Nephron progenitor cell (in vitro differentiated cells): Measurements from ENCODE around the gene NDUFS4.
"Not testable (repeated sequence)": the region's sequence is repeated elsewhere in the genome, so short reads cannot be mapped to it uniquely, and the experiment has no call there.

ENCODE experiments used
- DNase-seq: peaks from one replicate; pipeline ENCODE4 v3.0.0; 2021
- H3K27ac Mint-ChIP-seq: 2 replicates; pipeline ENCODE4 v1.8.0; 2021; ENCODE audit warnings: mild to moderate bottlenecking, moderate library complexity, mixed read lengths
- H3K27me3 Mint-ChIP-seq: 2 replicates; pipeline ENCODE4 v1.8.0; 2021; ENCODE audit warnings: mild to moderate bottlenecking, low read depth, mixed read lengths; ENCODE audit not compliant: poor library complexity
- H3K36me3 Mint-ChIP-seq: 2 replicates; pipeline ENCODE4 v1.8.0; 2021; ENCODE audit warnings: low read depth, mixed read lengths
- H3K4me1 Mint-ChIP-seq: 2 replicates; pipeline ENCODE4 v1.8.0; 2021; ENCODE audit warnings: mixed read lengths
- H3K4me3 Mint-ChIP-seq: 2 replicates; pipeline ENCODE4 v1.8.0; 2021; ENCODE audit warnings: mild to moderate bottlenecking, moderate library complexity, mixed read lengths
- H3K9me3 Mint-ChIP-seq: 2 replicates; pipeline ENCODE4 v1.8.0; 2021; ENCODE audit warnings: mild to moderate bottlenecking, moderate library complexity, mixed read lengths
- TF ChIP-seq, protein P1 (sequence below): fragments of 200-600 bp; sonication (generic); IDR thresholded peaks from 2 replicates; pipeline ENCODE4 v1.5.0; 2021; ENCODE audit warnings: antibody characterized with exemption

Gene NDUFS4

DNA sequence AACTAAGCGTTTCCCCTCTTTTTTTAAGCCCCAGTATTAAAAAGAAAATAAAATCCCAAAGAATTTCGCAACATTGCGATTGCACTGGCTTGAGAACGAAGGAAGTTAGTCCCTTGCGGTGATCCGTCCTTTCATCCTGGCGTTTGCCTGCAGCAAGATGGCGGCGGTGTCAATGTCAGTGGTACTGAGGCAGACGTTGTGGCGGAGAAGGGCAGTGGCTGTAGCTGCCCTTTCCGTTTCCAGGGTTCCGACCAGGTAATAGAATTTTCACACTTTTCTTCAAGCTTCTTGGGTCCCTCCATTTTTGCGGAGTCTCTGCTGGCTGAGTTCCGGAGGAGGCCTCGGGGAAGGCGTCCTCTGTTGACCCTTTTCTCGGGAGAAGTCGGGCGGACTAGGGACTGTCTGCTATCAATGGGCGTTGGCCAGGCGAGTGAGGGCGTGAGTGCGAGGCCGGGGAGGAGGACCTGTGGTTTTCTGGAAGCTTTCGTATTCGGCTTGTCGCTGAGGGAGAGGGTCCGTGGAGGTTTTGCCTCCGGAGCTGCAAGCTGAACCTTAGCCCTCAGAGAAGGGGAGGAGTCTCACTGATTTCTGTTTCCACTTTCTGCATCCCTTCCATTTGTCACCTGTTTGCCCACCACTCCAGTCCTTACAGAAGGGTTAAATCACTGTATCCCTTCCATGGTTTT lies at the start of gene NDUFS4:
Gene NDUFS4 (plus strand): TSS at position 134 of the 686 bp plus-strand sequence. CDS start 24 bp downstream, at position 158.
- TF ChIP-seq, protein P1, sequence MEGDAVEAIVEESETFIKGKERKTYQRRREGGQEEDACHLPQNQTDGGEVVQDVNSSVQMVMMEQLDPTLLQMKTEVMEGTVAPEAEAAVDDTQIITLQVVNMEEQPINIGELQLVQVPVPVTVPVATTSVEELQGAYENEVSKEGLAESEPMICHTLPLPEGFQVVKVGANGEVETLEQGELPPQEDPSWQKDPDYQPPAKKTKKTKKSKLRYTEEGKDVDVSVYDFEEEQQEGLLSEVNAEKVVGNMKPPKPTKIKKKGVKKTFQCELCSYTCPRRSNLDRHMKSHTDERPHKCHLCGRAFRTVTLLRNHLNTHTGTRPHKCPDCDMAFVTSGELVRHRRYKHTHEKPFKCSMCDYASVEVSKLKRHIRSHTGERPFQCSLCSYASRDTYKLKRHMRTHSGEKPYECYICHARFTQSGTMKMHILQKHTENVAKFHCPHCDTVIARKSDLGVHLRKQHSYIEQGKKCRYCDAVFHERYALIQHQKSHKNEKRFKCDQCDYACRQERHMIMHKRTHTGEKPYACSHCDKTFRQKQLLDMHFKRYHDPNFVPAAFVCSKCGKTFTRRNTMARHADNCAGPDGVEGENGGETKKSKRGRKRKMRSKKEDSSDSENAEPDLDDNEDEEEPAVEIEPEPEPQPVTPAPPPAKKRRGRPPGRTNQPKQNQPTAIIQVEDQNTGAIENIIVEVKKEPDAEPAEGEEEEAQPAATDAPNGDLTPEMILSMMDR = no peak
- Mint-ChIP-seq H3K27me3 (no peaks in the 10 kb centered on the region), H3K9me3 (peaks cover 25% of the 10 kb centered on the region), H3K4me3 (peak within 1 kb of the TSS; percentile 98), H3K27ac (peak within 1 kb of the TSS; percentile 99), H3K4me1 (peaks cover 31% of the 10 kb centered on the region), H3K36me3 (peaks cover 45% of the 10 kb centered on the region)
- DNase-seq = peak; percentile 81

DNA sequence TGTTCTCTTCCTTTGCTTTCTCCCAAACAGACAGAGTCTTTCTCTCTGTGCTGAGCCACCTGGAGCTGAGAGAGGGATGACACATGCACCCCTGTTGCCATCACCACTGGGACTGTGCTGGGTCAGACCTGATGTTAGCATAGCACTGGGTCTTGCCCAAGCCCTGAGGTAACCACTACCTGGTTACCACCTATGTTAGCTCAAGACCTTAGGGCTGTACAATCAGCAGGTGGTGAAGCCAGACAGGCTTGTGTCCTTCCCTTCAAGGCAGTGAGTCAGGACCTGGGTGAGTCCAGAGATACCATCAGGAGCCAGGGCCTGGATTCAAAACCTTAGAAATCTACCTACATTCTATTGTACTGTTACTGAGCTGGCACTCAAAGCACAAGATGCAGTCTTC lies 47.9 kb upstream of the NDUFS4 start:
- Mint-ChIP-seq H3K27ac (no peak overlapping the region), H3K36me3 (peaks cover 7% of the 10 kb centered on the region), H3K4me3 (no peak overlapping the region), H3K4me1 (no peaks in the 10 kb centered on the region), H3K27me3 (no peaks in the 10 kb centered on the region), H3K9me3 (peaks cover 43% of the 10 kb centered on the region)
- no peak for DNase-seq
- TF ChIP-seq, protein P1 = no peak

DNA sequence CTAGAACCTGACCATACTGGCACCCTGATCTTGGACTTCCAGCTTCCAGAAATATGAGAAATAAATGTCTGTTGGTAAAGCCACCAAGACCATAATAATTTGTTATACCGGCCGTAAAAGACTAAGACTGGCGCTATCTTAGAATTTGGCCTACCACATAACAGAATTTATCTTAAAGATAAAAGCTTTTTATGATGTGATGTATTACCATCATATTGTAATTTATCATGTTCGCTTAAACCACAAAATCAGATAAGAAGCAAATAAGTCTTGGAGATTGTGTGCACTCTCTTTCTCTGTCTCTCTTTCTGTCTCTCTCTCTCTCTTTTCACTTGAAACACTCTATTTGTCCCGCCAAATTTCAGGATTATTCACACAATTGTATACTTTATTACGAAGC lies 44.5 kb upstream of the NDUFS4 start:
- peaks cover 28% of the 10 kb centered on the region for H3K9me3 Mint-ChIP-seq
- H3K4me1 Mint-ChIP-seq = no peaks in the 10 kb centered on the region
- no peaks in the 10 kb centered on the region for H3K36me3 Mint-ChIP-seq
- DNase-seq = no peak
- no peak overlapping the region for H3K4me3 Mint-ChIP-seq
- H3K27ac Mint-ChIP-seq = no peak overlapping the region
- peaks cover 10% of the 10 kb centered on the region for H3K27me3 Mint-ChIP-seq
- TF ChIP-seq, protein P1 = no peak

DNA sequence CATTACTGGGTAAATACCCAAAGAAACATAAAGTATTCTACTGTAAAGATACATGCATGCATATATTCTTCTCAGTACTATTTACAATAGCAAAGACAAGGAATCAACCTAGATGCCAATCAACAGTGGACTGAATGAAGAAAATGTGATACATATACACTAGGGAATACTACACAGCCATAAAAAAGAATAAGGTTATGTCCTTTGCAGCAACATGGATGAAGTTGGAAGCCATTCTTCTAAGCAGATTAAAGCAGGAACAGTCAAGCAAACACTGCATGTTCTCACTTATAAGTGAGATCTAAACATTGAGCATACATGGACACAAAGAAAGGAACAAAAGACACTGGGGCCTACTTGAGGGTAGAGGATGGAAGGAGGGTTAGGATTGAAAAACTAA lies 39.6 kb upstream of the NDUFS4 start:
- DNase-seq = no peak
- Mint-ChIP-seq H3K4me3 (no peak overlapping the region), H3K4me1 (no peaks in the 10 kb centered on the region), H3K27ac (no peak overlapping the region), H3K36me3 (no peaks in the 10 kb centered on the region), H3K9me3 (peaks cover 36% of the 10 kb centered on the region), H3K27me3 (peaks cover 10% of the 10 kb centered on the region)
- TF ChIP-seq, protein P1 = no peak

DNA sequence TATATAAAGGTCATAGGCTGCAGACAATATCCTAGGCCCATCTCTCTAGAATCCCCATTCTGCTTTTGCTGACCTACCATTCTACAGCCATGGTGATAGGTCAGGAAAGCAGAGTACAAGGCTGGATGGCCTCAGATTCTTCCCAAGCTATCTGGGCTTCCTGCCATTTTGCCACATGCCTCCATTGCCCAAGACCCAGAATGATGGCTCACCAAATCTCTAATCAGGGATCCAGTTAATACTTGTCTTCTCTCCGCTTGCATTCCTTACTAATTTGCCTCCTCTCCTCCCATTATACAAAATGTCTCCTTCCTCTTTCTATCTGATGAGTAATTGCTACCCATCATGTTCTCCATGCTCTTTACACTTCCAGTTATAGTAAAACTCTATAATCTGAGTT lies 22.7 kb upstream of the NDUFS4 start:
- no peaks in the 10 kb centered on the region for H3K27me3 Mint-ChIP-seq
- no peak overlapping the region for H3K4me3 Mint-ChIP-seq
- TF ChIP-seq, protein P1 = no peak
- no peak overlapping the region for H3K27ac Mint-ChIP-seq
- DNase-seq = no peak
- H3K9me3 Mint-ChIP-seq = peaks cover 18% of the 10 kb centered on the region
- H3K36me3 Mint-ChIP-seq = no peaks in the 10 kb centered on the region
- peaks cover under 1% of the 10 kb centered on the region for H3K4me1 Mint-ChIP-seq

DNA sequence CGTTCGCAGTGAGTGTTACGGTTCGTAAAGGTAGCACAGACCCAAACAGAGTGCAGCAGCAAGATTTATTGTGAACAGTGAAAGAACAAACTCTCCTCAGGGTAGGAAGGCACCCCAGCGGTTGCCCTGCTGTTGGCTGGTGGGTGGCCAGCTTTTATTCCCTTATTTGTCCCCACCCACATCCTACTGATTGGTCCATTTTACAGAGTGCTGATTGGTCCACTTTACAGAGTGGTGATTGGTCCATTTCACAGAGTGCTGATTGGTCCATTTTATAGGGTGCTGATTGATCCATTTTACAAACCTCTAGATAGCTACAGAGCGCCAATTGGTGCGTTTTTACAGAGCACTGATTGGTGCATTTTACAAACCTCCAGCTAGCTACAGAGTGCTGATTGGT lies 19.7 kb upstream of the NDUFS4 start:
- not testable (repeated sequence) for H3K36me3 Mint-ChIP-seq, H3K4me3 Mint-ChIP-seq, H3K9me3 Mint-ChIP-seq, H3K27me3 Mint-ChIP-seq, DNase-seq, H3K27ac Mint-ChIP-seq
- peaks cover 28% of the 10 kb centered on the region for H3K4me1 Mint-ChIP-seq
